HL-60 (cell line): ENCODE results near the gene FCER1A.

Experiments
- GABPA ChIP-seq: IDR thresholded peaks from 2 replicates; pipeline ENCODE4 v1.6.1; 2012; ENCODE audit warnings: low read depth
- SPI1 ChIP-seq: IDR thresholded peaks from 2 replicates; pipeline ENCODE4 v1.6.1; 2012; ENCODE audit warnings: low read depth, mild to moderate bottlenecking, borderline replicate concordance
- TF ChIP-seq, protein P1 (sequence below): IDR thresholded peaks from one replicate; pipeline ENCODE4 v1.5.1; 2011; ENCODE audit warnings: low read length, control low read depth, inconsistent platforms; ENCODE audit not compliant: insufficient read depth
- TF ChIP-seq, protein P2 (sequence below): IDR thresholded peaks from 2 replicates; pipeline ENCODE4 v1.6.1; 2012; ENCODE audit warnings: low read depth; ENCODE audit not compliant: insufficient replicate concordance

GRCh38 chr1:159342761-159343425 lies 40.8 kb downstream of the FCER1A start:
- TF ChIP-seq, protein P1, sequence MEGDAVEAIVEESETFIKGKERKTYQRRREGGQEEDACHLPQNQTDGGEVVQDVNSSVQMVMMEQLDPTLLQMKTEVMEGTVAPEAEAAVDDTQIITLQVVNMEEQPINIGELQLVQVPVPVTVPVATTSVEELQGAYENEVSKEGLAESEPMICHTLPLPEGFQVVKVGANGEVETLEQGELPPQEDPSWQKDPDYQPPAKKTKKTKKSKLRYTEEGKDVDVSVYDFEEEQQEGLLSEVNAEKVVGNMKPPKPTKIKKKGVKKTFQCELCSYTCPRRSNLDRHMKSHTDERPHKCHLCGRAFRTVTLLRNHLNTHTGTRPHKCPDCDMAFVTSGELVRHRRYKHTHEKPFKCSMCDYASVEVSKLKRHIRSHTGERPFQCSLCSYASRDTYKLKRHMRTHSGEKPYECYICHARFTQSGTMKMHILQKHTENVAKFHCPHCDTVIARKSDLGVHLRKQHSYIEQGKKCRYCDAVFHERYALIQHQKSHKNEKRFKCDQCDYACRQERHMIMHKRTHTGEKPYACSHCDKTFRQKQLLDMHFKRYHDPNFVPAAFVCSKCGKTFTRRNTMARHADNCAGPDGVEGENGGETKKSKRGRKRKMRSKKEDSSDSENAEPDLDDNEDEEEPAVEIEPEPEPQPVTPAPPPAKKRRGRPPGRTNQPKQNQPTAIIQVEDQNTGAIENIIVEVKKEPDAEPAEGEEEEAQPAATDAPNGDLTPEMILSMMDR, result no peak
- TF ChIP-seq, protein P2, sequence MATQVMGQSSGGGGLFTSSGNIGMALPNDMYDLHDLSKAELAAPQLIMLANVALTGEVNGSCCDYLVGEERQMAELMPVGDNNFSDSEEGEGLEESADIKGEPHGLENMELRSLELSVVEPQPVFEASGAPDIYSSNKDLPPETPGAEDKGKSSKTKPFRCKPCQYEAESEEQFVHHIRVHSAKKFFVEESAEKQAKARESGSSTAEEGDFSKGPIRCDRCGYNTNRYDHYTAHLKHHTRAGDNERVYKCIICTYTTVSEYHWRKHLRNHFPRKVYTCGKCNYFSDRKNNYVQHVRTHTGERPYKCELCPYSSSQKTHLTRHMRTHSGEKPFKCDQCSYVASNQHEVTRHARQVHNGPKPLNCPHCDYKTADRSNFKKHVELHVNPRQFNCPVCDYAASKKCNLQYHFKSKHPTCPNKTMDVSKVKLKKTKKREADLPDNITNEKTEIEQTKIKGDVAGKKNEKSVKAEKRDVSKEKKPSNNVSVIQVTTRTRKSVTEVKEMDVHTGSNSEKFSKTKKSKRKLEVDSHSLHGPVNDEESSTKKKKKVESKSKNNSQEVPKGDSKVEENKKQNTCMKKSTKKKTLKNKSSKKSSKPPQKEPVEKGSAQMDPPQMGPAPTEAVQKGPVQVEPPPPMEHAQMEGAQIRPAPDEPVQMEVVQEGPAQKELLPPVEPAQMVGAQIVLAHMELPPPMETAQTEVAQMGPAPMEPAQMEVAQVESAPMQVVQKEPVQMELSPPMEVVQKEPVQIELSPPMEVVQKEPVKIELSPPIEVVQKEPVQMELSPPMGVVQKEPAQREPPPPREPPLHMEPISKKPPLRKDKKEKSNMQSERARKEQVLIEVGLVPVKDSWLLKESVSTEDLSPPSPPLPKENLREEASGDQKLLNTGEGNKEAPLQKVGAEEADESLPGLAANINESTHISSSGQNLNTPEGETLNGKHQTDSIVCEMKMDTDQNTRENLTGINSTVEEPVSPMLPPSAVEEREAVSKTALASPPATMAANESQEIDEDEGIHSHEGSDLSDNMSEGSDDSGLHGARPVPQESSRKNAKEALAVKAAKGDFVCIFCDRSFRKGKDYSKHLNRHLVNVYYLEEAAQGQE, result no peak
- TF ChIP-seq GABPA (no peak), SPI1 (no peak)
